ENCODE data around the gene SMU1. TPM values are rescaled to one million over a fixed set of nuclear protein-coding genes. Genes with fewer than 3 reads are reported as not detected.

SMU1 gene
- total and polyA plus RNA-seq, 8 donors: 1.7 to 36.2 (median 8.0) TPM

- peaks cover 60 to 99% (median 95%) of the 10 kb centered on the region in 4 donors for H3K36me3 ChIP-seq
Observed at GRCh38 chr9:33114746-33115145, 38.3 kb upstream of the SMU1 start.

GRCh38 chr9:33113799-33114547 is 37.5 kb upstream of the SMU1 start:
- Histone ChIP-seq H3K27ac (no peak overlapping the region), H3K27me3 (no peaks in the 10 kb centered on the region), H3K9me3 (no peaks in the 10 kb centered on the region), H3K4me3 (no peak overlapping the region), H3K36me3 (peaks cover 53 to 99% (median 90%) of the 10 kb centered on the region in 4 donors), H3K4me1 (peaks cover 0 to 3% (median 0%) of the 10 kb centered on the region in 4 donors)
- WGBS, 5 donors: 89 to 95% (median 92%) methylated on average over 11 of the region's 11 CpGs
- no peak for TF ChIP-seq EP300 (IDR thresholded peaks at IDR 0.05)
- no peak for TF ChIP-seq POLR2AphosphoS5 (IDR thresholded peaks at IDR 0.05)
- no peak for TF ChIP-seq POLR2A (IDR thresholded peaks at IDR 0.05)
- no peak for TF ChIP-seq CTCF (IDR thresholded peaks at IDR 0.05)
- intact Hi-C loops (cut with DNase I; ENCODE audit: low total_unique reads): no loop called here
- no peak for DNase-seq

More at GRCh38 chr9:33114746-33115145, 38.3 kb upstream of the SMU1 start:
- H3K4me3 ChIP-seq: no peak overlapping the region
- H3K27me3 ChIP-seq: no peaks in the 10 kb centered on the region
- H3K27ac ChIP-seq: no peak overlapping the region
- intact Hi-C loops (cut with DNase I; ENCODE audit: low total_unique reads): no loop called here
- DNase-seq: no peak
- H3K9me3 ChIP-seq: no peaks in the 10 kb centered on the region
- peaks cover 0 to 3% (median 0%) of the 10 kb centered on the region in 4 donors for H3K4me1 ChIP-seq
- TF ChIP-seq POLR2A (IDR thresholded peaks at IDR 0.05) (no peak), POLR2AphosphoS5 (IDR thresholded peaks at IDR 0.05) (no peak), EP300 (IDR thresholded peaks at IDR 0.05) (no peak), CTCF (IDR thresholded peaks at IDR 0.05) (no peak)
- 82 to 98% (median 95%) methylated on average over 3 of the region's 3 CpGs for WGBS, 5 donors

DNA sequence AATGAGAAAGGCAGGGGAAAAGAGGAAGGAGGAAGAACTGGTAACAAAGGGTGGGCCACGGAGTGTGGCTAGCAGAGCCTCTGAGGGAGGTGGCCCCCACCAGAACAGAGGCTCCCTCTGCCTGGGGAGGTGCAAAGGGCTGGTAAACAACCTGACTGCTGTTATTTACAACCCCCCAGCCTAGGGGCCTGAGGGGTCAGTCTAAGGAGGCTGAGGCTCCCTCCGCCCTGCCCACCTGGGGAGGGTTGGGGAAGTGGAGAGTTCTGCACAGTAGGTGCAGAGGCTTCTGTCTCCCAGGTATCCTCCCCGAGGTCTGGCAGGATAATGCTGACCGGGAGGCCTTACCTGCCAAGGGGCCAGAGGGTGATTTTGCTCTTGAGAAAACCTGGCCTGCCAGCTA is 35.6 kb upstream of the SMU1 start:
- peaks cover 41 to 83% (median 73%) of the 10 kb centered on the region in 4 donors for H3K36me3 ChIP-seq
- H3K27ac ChIP-seq: no peak overlapping the region
- no peak overlapping the region for H3K4me3 ChIP-seq
- H3K27me3 ChIP-seq: no peaks in the 10 kb centered on the region
- DNase-seq: no peak
- TF ChIP-seq POLR2AphosphoS5 (IDR thresholded peaks at IDR 0.05): no peak
- no peak for TF ChIP-seq EP300 (IDR thresholded peaks at IDR 0.05)
- TF ChIP-seq POLR2A (IDR thresholded peaks at IDR 0.05): no peak
- TF ChIP-seq CTCF (IDR thresholded peaks at IDR 0.05): no peak
- H3K4me1 ChIP-seq: peaks cover 9 to 12% (median 9%) of the 10 kb centered on the region in 4 donors
- intact Hi-C loops (cut with DNase I; ENCODE audit: low total_unique reads): no loop called here
- no peaks in the 10 kb centered on the region for H3K9me3 ChIP-seq
- 82 to 86% (median 84%) methylated on average over 4 of the region's 4 CpGs for WGBS, 5 donors

- Histone ChIP-seq H3K36me3 (peaks cover 41 to 78% (median 69%) of the 10 kb centered on the region in 4 donors), H3K4me3 (no peak overlapping the region), H3K4me1 (peaks cover 10 to 17% (median 13%) of the 10 kb centered on the region in 4 donors), H3K27me3 (no peaks in the 10 kb centered on the region), H3K9me3 (no peaks in the 10 kb centered on the region), H3K27ac (no peak overlapping the region)
- 82 to 91% (median 87%) methylated on average over 5 of the region's 5 CpGs for WGBS, 5 donors
- no peak for TF ChIP-seq EP300 (IDR thresholded peaks at IDR 0.05)
- no peak for TF ChIP-seq CTCF (IDR thresholded peaks at IDR 0.05)
- no peak for TF ChIP-seq POLR2A (IDR thresholded peaks at IDR 0.05)
- TF ChIP-seq POLR2AphosphoS5 (IDR thresholded peaks at IDR 0.05): no peak
- intact Hi-C loops (cut with DNase I; ENCODE audit: low total_unique reads): no loop called here
- no peak for DNase-seq
Observed at GRCh38 chr9:33111631-33112030, 35.2 kb upstream of the SMU1 start.
